Measurements from ENCODE around the gene IL1RAP.

- TF ChIP-seq EP300 (IDR thresholded peaks at IDR 0.05; ENCODE audit: borderline replicate concordance) (no peak), RAD21 (IDR thresholded peaks at IDR 0.05; ENCODE audit: low read depth) (no peak), CREB1 (IDR thresholded peaks at IDR 0.05; ENCODE audit: low read depth) (no peak), MAX (IDR thresholded peaks at IDR 0.05) (no peak)
Measured at GRCh38 chr3:190666821-190667220, 152.9 kb downstream of the IL1RAP start.

Data from Ishikawa (cell line).